IMR-90 (cell line): ENCODE data around the gene TMEM140. TPM values are rescaled to one million over a fixed set of nuclear protein-coding genes. Genes with fewer than 3 reads are reported as not detected.

Experiments used
- ATAC-seq: fragments of 200-7000 bp; cut with Tn5 transposase; 2 replicates; pipeline ENCODE4 v1.9.1; 2020; ENCODE audit warnings: low read depth, mild to moderate bottlenecking, moderate library complexity
- BruUV-seq: library from RNA; stranded (reverse); fragments of 400-500 nt; replicated peaks from 2 replicates; lab custom pipeline; 2021; lab: Mats Ljungman, UMichigan
- CTCF ChIA-PET: fragments of 300-600 bp; formaldehyde crosslinking; extraction: SDS; loops from one replicate; lab custom pipeline; 2021; ENCODE audit warnings: antibody characterized with exemption; lab: Yijun Ruan, JAX
- POLR2A ChIA-PET: fragments of 300-600 bp; sonication (Branson Sonifier 250); formaldehyde crosslinking; loops from one replicate; lab custom pipeline; 2022; ENCODE audit warnings: antibody characterized with exemption; ENCODE audit not compliant: unreplicated experiment; lab: Charles Lee
- DNase-seq: peaks from one replicate; pipeline ENCODE4 v3.0.0; 2013
- H2AFZ ChIP-seq: replicated peaks from 2 replicates; pipeline ENCODE3; 2013; ENCODE audit warnings: low read length, mild to moderate bottlenecking; ENCODE audit not compliant: poor library complexity
- H2AK5ac ChIP-seq: 2 replicates; pipeline ENCODE4 v1.6.1; 2013; ENCODE audit warnings: low read depth, low read length, inconsistent platforms
- H2AK9ac ChIP-seq: replicated peaks from 2 replicates; pipeline ENCODE3; 2013; ENCODE audit warnings: mild to moderate bottlenecking, low read depth, low read length, moderate library complexity; ENCODE audit not compliant: poor library complexity
- H2BK120ac ChIP-seq: 2 replicates; pipeline ENCODE4 v1.6.1; 2013; ENCODE audit warnings: low read depth, low read length, inconsistent platforms
- H2BK15ac ChIP-seq: 3 replicates; pipeline ENCODE4 v1.6.1; 2013; ENCODE audit warnings: low read depth, low read length, inconsistent platforms
- H2BK20ac ChIP-seq: 2 replicates; pipeline ENCODE4 v1.6.1; 2013; ENCODE audit warnings: low read depth, mild to moderate bottlenecking, inconsistent platforms, low read length, moderate library complexity
- H2BK5ac ChIP-seq: 2 replicates; pipeline ENCODE4 v1.6.1; 2013; ENCODE audit warnings: mild to moderate bottlenecking, low read depth, low read length, inconsistent platforms; ENCODE audit not compliant: poor library complexity, severe bottlenecking
- H3K14ac ChIP-seq: replicated peaks from 2 replicates; pipeline ENCODE4 v1.6.1; 2013; ENCODE audit warnings: low read depth, low read length, inconsistent platforms
- H3K18ac ChIP-seq: 2 replicates; pipeline ENCODE4 v1.6.1; 2013; ENCODE audit warnings: low read depth, low read length, control low read depth
- H3K23ac ChIP-seq: 2 replicates; pipeline ENCODE4 v1.6.1; 2013; ENCODE audit warnings: low read depth, low read length, inconsistent platforms
- H3K27ac ChIP-seq: 2 replicates; pipeline ENCODE4 v1.5.1; 2013; ENCODE audit warnings: mild to moderate bottlenecking, control low read depth, low read length; ENCODE audit not compliant: insufficient read depth
- H3K27me3 ChIP-seq: 2 replicates; pipeline ENCODE4 v1.6.1; 2013; ENCODE audit warnings: low read length; ENCODE audit not compliant: control insufficient read depth, insufficient read depth
- H3K36me3 ChIP-seq: 2 replicates; pipeline ENCODE4 v1.6.1; 2013; ENCODE audit warnings: low read length, mixed read lengths; ENCODE audit not compliant: control insufficient read depth, insufficient read depth
- H3K4ac ChIP-seq: 2 replicates; pipeline ENCODE4 v1.6.1; 2013; ENCODE audit warnings: low read depth, low read length, inconsistent platforms
- H3K4me1 ChIP-seq: 2 replicates; pipeline ENCODE4 v1.6.1; 2013; ENCODE audit warnings: low read length, mixed read lengths; ENCODE audit not compliant: control insufficient read depth, insufficient read depth
- H3K4me2 ChIP-seq: 2 replicates; pipeline ENCODE4 v1.6.1; 2013; ENCODE audit warnings: low read depth, mild to moderate bottlenecking, control low read depth, low read length, moderate library complexity
- H3K4me3 ChIP-seq: 2 replicates; pipeline ENCODE4 v1.5.1; 2013; ENCODE audit warnings: low read depth, mild to moderate bottlenecking, control low read depth, low read length, moderate library complexity; ENCODE audit not compliant: insufficient read depth
- H3K56ac ChIP-seq: 2 replicates; pipeline ENCODE4 v1.6.1; 2013; ENCODE audit warnings: low read length, inconsistent platforms; ENCODE audit not compliant: insufficient read depth; ENCODE audit errors: extremely low read depth
- H3K79me1 ChIP-seq, 2 experiments: 2 replicates each; pipeline ENCODE4 v1.6.1; 2013; ENCODE audit warnings: low read length in 2 of 2, inconsistent platforms in 1 of 2, low read depth in 1 of 2
- H3K9ac ChIP-seq: 2 replicates; pipeline ENCODE4 v1.6.1; 2013; ENCODE audit warnings: low read depth, low read length, control low read depth
- H3K9me1 ChIP-seq: 2 replicates; pipeline ENCODE4 v1.6.1; 2013; ENCODE audit warnings: low read length, inconsistent platforms; ENCODE audit not compliant: insufficient read depth
- H3K9me3 ChIP-seq: 2 replicates; pipeline ENCODE4 v1.6.1; 2013; ENCODE audit warnings: low read length; ENCODE audit not compliant: control insufficient read depth, insufficient read depth
- H4K20me1 ChIP-seq: 2 replicates; pipeline ENCODE4 v1.6.1; 2013; ENCODE audit warnings: low read length, inconsistent platforms; ENCODE audit not compliant: insufficient read depth
- H4K5ac ChIP-seq: 2 replicates; pipeline ENCODE4 v1.6.1; 2013; ENCODE audit warnings: mild to moderate bottlenecking, low read depth, low read length, control low read depth
- H4K8ac ChIP-seq, 2 experiments: 2 replicates each; pipeline ENCODE4 v1.6.1; 2013; ENCODE audit warnings: low read depth in 2 of 2, low read length in 2 of 2, control low read depth in 1 of 2, inconsistent platforms in 1 of 2
- H4K91ac ChIP-seq: 2 replicates; pipeline ENCODE4 v1.6.1; 2013; ENCODE audit warnings: low read depth, low read length, inconsistent platforms; ENCODE audit not compliant: insufficient read depth
- CHD1 ChIP-seq: IDR thresholded peaks from 2 replicates; pipeline ENCODE4 v1.6.1; 2012; ENCODE audit warnings: low read depth, low read length, improper control_type of control experiment
- ELK1 ChIP-seq: fragments of 150-350 bp; IDR thresholded peaks from 2 replicates; pipeline ENCODE4 v1.6.1; 2016; ENCODE audit warnings: low read depth, mild to moderate bottlenecking, low read length, moderate library complexity, borderline replicate concordance
- MXI1 ChIP-seq: IDR thresholded peaks from 2 replicates; pipeline ENCODE4 v1.6.1; 2012; ENCODE audit warnings: low read depth, mild to moderate bottlenecking, low read length, moderate library complexity, borderline replicate concordance
- NFE2L2 ChIP-seq: fragments of 150-350 bp; IDR thresholded peaks from 2 replicates; pipeline ENCODE4 v1.6.1; 2016; ENCODE audit warnings: low read depth, mild to moderate bottlenecking, low read length
- POLR2A ChIP-seq: IDR thresholded peaks from 2 replicates; pipeline ENCODE4 v1.6.1; 2012; ENCODE audit warnings: mild to moderate bottlenecking, low read depth, low read length
- RCOR1 ChIP-seq: IDR thresholded peaks from 2 replicates; pipeline ENCODE4 v1.6.1; 2012; ENCODE audit warnings: mild to moderate bottlenecking, low read length, improper control_type of control experiment; ENCODE audit not compliant: insufficient replicate concordance
- WGBS, 2 experiments: methylation state at CpG; one replicate each; pipeline versions ENCODE4 v1.1.5 to v1.1.7; 2013; ENCODE audit warnings: missing lambda C conversion rate in 2 of 2; ENCODE audit not compliant: insufficient read length in 1 of 2; ENCODE audit errors: extremely low coverage in 2 of 2; 5-methylcytosine and 5-hydroxymethylcytosine counted together
- dilution Hi-C: fragments of 300-500 bp; cut with HindIII; formaldehyde crosslinking; loops from one replicate; pipeline ENCODE4 v1.14.3; 2018; ENCODE audit warnings: low sequenced_read_pairs; ENCODE audit not compliant: unreplicated experiment
- in situ Hi-C: fragments of 300-500 bp; cut with MboI; formaldehyde crosslinking; loops from 3 replicates; pipeline ENCODE4 v1.14.3; 2019; ENCODE audit warnings: low sequenced_read_pairs, inconsistent platforms, mixed read lengths
- intact Hi-C: fragments of 100-400 bp; cut with micrococcal nuclease; formaldehyde crosslinking; loops from 2 replicates; pipeline ENCODE4 v1.10.0; 2022
- polyA plus RNA-seq, 3 experiments: library from polyadenylated mRNA; depleted of rRNA; stranded (reverse); fragments of >200 nt; gene quantifications; 2 replicates each; pipeline ENCODE4 v1.2.3, GENCODE V29; 2012; ENCODE audit warnings: low replicate concordance in 1 of 3
- total RNA-seq: library from RNA; depleted of rRNA; stranded (reverse); fragments of >200 nt; gene quantifications from 2 replicates; pipeline ENCODE4 v1.2.3, GENCODE V29; 2012

TMEM140 gene
- total and polyA plus RNA-seq, 2 of the 4 experiments (the other 2 are of a cell fraction): 0.24 to 0.72 TPM

- Histone ChIP-seq H2AK5ac (no peak overlapping the region), H2AK9ac (no peak overlapping the region), H3K9me1 (peaks cover 9% of the 10 kb centered on the region), H3K23ac (no peak overlapping the region), H3K4me2 (no peak overlapping the region), H4K5ac (no peak overlapping the region), H2BK15ac (no peak overlapping the region), H4K91ac (no peak overlapping the region), H3K14ac (no peak overlapping the region), H2AFZ (no peak overlapping the region), H4K20me1 (no peaks in the 10 kb centered on the region), H3K36me3 (peaks cover 15% of the 10 kb centered on the region), H3K27ac (no peak overlapping the region), H3K9ac (no peak overlapping the region), H3K79me1 (peaks cover 4 to 12% of the 10 kb centered on the region in 2 experiments; a peak in 3 of 4 replicates), H3K4ac (no peak overlapping the region), H3K9me3 (no peaks in the 10 kb centered on the region), H2BK120ac (no peak overlapping the region), H3K56ac (no peak overlapping the region), H3K4me3 (no peak overlapping the region), H3K18ac (no peak overlapping the region), H2BK5ac (no peak overlapping the region), H3K4me1 (peaks cover 8% of the 10 kb centered on the region), H4K8ac (no peak overlapping the region), H3K27me3 (no peaks in the 10 kb centered on the region), H2BK20ac (no peak overlapping the region)
- ChIA-PET CTCF (no interaction called here), POLR2A (no interaction called here)
- intact Hi-C loops (no loop called here), in situ Hi-C loops (no loop called here), dilution Hi-C loops (no loop called here)
- ATAC-seq (no peak), DNase-seq (no peak)
- no TSS peak for BruUV-seq
- no CpG with 5 or more reads among the region's 4 CpGs for WGBS, 2 experiments
- no peak for TF ChIP-seq NFE2L2
- no peak for TF ChIP-seq RCOR1
- no peak for TF ChIP-seq POLR2A
- TF ChIP-seq CHD1: no peak
- no peak for TF ChIP-seq ELK1
- no peak for TF ChIP-seq MXI1
Observed at GRCh38 chr7:135199439-135199838, 51.6 kb downstream of the TMEM140 start.
